SKM-1 (cell line): ENCODE data around the gene PNPLA6.
A peak's percentile ranks its signal among the peaks of the same experiment; 100 is the strongest.

Experiments
- DNase-seq: peaks from one replicate; lab custom pipeline; 2025; ENCODE audit not compliant: unreplicated experiment; lab: John Stamatoyannopoulos, UW

The PNPLA6 gene

DNA sequence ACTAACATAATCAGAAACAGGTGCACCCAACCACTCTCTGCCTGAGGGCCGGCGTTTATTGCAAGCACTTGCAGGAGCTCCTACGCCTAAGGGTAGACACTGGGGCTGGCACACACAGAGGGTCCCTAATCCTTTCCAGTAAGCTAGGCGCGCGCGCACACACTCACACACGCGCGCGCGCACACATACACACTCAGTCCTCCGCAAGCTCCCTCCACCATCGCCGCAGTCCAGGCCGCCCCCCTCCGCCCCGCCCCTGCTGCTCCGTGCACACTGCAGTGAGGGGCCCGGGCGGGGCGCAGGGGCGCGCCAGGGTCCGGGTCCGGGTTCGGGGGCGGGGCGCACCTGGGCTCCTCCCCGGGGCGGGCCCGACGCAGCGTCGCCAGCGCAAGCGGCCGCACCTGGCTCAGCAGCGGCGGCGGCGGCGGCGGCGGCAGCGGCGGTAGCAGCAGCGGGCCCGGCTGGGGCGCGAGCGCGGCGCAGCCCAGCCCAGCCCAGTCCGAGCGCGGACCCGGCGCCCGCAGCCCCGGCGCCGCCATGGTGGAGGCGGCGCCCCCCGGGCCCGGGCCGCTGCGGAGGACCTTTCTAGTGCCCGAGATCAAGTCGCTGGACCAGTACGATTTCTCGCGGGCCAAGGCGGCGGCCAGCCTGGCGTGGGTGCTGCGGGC lies 60.1 kb downstream of the PNPLA6 start, which contains the start of gene CAMSAP3:
Gene CAMSAP3 (plus strand): TSS at position 398 of the 668 bp plus-strand sequence. CDS start 140 bp downstream, at position 538.
- DNase-seq = no peak

DNA sequence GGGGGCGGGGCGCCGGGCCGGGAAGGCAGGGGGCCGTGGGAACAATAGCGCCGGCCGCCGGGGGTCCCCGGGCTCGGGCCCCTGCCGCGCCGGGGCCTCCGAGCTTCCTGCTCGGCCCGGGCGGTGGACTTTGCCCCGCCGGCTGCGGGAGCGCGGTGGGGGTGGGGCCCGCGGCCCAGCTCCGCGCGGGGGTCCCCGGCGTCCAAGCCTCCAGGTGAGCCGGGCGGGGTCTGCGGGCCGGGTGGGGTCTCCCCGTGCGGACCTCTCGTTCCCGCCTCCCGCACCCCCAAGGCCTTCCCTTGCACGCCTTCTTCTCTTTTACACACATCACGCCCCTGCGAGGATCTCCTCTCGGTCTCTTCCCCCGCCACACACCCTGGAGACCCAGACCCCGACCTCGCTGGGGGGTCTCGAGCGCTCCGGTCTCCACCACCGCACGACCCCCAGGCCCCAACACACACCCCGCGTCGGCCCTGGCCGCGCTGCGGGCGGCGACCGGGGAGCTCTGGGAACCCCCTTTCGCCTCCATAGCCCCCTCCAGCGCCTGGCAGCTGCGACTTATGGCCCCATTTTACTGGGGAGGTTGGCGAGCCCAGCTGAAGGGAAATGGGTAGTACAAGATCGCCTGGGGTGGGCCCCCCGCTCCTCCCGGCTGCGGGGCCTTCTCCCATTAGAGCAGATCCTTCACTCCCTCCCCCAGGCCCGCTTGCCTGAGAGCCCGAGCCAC lies 60.9 kb downstream of the PNPLA6 start:
- DNase-seq = no peak

DNA sequence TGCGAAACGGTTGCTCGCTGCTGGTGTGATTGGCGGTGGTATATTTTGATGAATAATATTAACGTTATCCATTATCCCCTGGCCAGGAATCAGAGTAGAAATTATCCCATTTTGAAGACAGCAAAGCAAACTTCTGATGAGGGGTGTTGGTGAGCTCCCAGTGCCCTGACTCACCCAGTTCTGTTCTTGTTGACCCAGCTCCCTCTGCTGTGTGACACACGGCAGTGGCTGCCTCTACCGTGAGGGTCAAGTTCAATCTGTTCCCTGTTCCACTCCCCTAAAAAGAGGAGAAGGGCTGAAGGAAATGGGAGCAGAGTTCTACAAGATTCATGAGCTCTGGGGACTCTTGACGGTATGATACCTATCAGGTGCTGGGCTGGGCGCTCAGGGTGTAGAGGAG lies 62.2 kb downstream of the PNPLA6 start:
- no peak for DNase-seq

DNA sequence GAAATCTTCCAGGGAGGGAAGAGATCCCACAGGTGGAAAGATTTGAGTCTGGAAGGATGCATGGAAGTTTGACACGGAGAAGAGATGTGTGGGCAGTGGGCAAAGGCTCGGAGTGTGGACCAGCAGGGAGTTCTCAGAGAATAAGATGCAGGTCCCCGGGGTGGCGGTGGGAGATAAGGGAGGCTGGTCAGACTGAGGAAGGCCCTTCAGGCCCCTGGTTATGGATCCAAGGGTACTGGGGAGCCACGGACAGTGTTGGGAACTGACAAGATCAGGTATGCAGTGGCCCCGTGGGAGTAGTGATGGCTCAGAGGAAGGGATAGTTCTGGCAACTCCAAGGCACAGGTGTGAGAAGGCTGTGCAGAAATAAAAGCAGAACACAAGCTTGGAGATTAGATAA lies 62.7 kb downstream of the PNPLA6 start:
- no peak for DNase-seq

DNA sequence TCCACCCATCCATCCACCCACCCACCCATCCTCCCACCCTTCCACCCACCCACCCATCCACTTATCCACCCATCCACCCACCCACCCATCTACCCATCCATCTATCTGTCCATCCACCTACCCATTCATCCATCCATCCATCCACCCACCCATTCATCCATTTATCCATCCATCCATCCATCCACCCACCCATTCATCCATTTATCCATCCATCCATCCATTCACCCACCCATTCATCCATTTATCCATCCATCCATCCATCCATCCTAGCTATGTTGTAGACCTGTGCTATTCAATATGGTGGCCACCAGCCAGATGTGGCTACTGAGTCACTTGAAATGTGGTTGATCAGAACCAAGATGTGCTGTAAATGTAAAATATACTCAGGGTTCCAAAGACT lies 65.2 kb downstream of the PNPLA6 start:
- no peak for DNase-seq

DNA sequence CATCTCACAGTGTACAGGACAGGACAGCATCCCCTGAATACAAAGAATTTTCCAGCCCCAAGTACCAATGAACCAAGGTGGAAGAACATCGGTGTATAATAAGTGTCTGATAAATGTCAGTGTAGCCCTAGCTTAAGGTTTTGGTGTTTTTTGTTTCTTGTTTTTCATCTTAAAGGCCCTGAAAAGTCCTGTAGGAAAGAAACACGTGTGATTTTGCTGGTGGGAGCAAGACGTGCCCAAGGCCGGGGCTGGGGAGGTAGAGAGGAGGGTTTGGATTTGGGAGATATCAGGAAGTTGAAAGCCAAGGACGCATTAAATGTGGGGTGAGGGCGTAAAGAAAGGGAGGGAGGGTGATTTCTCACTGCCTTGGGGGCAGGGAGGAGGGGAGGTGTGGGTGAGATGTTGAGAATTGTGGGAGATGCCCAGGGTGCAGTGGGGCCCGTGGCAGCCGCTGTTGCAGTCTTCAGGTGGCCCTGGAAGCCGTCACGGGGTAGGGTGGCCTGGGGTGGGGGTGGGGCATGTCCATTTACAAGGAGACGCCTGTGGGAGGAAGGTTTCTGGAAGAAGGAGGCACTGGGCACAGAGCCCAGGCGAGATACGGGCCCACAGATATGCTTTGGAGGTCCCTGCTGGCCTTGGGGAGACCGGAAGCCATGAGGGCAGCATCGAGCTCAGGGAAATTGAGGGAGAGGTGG lies 66.9 kb downstream of the PNPLA6 start:
- DNase-seq = no peak

DNA sequence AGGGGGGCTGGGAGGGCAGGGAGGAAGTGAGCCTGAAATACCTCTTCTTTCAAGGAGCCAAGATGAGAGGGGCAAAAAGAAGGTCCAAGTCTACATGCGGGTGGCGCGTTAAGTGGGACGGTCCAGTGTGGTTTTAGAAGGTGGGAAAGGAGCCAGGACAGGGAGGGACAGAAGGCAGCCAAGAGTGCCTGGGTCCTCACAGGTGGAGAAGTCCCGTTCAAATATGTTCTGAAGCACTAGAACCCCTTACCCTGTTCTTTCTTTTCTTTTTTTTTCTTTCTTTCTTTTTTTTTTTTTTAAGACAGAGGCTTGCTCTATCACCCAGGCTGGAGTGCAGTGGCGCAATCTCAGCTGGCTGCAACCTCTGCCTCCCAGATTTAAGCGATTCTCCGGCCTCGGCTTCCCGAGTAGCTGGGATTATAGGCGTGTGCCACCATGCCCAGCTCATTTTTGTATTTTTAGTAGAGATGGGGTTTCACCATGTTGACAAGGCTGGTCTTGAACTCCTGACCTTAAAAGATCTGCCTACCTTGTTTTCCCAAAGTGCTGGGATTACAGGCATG lies 67.5 kb downstream of the PNPLA6 start:
- no peak for DNase-seq

DNA sequence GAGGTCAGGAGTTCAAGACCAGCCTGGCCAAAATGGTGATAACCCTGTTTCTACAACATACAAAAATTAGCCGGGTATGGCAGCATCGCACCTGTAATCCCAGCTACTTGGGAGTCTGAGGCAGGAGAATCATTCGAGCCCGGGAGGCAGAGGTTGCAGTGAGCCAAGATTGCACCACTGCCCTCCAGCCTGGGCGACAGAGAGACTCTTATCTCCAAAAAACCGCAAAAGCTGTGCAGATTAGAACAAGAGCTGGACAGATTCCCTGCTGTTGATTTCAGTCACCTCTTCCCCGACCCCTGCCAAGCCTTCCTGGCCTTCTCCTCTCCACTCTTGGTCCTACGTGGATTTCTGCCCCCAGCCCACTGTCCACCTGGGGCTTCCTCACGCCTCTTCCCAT lies 68.4 kb downstream of the PNPLA6 start:
- no peak for DNase-seq

DNA sequence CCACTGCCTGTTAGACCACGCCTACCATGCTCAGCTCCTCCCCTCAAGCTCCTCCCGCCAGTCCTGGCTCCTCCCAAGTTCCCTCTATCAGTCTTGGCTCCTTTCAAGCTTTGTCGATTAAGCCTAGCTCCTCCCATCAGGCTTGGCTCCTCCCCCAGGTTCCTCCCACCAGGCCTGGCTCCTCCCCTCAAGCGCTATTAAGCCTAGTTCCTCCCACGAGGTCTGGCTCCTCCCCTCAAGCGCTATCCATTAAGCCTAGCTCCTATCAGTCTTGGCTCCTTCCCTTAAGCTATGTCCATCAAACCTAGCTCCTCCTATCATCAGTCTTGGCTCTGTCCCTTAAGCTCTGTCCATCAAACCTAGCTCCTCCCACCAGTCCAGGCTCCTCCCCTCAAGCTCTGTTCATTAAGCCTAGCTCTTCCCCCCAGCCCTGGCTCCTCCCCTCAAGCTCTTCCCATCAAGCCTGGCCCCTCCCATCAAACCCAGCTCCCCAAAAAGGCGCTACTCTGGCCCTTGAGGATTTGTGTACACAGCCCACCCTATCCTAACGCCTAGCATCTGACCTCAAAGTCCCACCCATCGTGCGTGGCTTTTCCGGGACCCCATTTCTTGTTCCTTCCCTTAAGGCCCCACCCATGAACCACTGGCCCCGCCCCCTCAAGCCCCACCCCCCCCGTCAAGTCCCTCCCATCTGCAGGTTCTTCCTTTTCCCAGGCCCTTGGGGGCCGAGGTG lies 70.1 kb downstream of the PNPLA6 start:
- DNase-seq = peak; percentile 29

DNA sequence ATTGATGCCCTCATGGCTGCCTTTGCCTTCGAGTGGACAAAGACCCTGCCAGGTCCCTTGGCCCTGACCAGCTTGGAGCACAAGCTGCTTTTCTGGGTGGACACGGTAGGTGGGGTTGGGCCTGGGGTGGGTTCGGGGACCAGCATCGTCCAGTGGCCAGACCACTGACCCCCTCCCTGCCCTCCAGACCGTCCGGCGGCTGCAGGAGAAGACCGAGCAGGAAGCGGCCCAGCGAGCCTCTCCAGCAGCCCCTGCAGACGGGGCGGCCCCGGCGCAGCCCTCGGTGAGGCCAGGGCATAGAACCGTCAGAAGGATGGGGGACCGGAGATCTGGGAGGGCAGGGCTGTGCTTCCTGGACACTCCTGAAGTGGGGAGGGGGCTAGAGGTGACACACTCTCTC lies 70.8 kb downstream of the PNPLA6 start:
- DNase-seq = no peak

DNA sequence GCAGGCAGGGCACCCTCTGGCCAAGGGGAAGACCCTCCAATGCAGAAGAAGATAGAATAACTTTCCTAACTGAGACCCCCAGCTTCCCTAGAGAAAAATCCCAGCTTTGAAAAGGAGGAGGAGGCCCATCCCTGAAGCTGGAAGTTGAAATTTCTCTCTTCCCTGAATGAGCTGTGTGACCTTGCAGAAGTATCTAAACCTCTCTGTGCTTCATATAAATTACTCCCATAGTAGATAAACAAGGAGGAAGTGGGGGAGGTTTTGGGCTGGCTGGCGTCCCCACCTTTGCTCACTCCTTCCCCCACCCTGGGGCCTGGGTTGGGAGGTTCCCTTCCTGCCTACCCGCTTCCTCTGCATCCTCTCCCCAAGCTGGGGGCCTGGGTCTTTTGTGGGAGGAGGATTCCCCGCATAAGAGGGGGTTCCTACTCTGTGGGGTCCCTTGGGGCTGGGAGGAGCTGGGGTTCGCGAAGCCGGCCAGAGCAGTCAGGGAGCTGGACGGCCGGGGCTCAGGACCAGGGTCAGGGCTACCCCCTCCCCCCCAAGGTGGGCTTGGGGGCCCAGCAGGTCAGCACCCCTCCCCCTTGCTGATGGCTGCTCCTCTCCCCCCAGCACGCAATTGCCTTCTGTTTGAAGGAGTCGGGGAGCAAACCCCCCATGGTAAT lies 71.8 kb downstream of the PNPLA6 start:
- DNase-seq = no peak

DNA sequence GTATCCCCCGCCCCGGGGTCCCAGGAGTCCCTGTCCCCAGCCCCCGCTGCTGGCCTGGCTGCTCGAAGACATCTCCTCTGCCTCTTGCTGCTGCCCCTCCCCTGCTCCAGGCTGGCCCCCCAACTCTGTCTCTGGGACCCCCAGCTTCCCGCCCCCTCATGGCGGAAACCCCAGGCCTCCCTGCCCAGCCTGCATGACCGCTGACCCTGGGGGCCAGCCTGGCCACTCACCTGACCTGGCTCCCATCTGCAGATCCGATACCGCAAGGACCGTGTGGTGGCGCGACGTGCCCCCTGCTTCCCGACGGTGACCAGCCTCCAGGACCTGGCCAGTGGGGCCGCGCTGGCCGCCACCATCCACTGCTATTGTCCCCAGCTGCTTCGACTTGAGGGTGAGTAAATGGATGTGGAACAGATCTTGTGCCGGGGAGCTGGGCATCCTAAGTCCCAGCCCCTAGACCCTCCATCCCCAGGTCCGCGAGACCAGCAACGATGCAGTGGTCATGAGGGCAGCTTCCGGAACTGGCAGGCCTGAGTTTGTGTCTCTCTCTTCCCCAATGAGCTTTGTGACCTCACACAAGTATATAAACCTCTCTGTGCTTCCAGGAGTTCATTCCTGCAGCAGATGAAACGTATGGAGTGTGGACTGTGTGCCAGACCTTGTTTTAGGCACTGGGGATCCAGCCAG lies 72.5 kb downstream of the PNPLA6 start:
- no peak for DNase-seq

DNA sequence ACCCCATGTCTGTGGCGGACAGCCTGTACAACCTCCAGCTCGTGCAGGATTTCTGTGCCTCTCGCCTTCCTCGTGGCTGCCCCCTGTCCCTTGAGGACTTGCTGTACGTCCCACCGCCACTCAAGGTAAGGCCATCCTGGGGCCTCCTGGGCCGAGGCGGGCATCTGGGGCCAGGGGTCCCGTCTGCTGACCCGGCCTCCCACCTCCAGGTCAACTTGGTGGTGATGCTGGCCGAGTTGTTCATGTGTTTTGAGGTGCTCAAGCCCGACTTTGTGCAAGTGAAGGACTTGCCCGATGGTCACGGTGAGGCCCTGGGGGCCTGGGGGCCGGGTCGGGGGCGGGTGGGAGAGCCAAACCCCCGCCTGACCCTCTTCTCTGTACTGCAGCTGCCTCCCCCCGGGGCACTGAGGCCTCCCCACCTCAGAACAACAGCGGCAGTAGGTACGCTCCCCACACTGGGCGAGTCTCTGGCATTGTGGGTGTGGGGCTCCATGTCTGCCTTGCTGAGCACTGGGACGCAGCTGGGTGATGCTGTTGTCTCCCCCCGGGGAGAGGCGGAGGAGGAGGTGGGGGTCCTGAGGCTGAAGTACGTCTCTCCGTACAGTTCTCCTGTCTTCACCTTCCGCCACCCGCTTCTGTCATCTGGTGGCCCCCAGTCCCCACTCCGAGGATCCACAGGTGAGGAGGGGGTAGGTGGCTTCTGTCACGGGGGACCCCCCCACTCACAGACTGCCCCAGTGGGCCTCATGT lies 75.1 kb downstream of the PNPLA6 start:
- no peak for DNase-seq
